Measurements from ENCODE around the gene PABPC1L. TPM values are rescaled to one million over a fixed set of nuclear protein-coding genes. Genes with fewer than 3 reads are reported as not detected.

Gene PABPC1L
- total RNA-seq, 6 experiments from 2014 or later, result 8.7 to 40.2 (median 27.7) TPM

DNA sequence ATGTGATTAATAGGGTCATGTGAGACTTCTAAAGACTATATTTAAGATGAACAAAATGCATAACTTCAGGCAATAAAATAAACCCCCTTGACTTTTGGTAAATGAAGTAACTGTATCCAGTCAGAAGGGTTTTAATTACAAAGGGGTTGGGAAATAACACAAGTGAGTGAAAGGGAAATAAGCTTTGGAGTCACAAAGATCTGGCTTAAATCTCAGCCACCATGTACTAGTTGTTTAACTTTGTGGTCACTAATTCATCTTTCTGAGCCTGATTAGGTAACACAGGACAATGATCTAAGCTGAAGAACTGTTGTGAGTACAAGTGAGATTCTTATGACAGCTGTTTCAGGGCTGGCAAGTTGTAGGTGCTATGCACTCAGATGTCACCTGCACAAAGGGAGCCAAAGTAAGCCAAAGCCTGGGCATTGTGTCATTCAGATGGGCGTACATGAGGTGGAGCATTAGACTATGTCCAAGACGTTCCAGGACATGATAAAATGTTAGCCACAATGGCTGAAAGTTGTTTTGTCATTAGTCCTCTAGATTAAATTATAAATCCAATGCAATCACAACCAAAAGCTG is 36.5 kb downstream of the PABPC1L start:
- Histone ChIP-seq H3K4me3 (no peak overlapping the region), H3K4me1 (peaks cover 0 to 20% (median 6%) of the 10 kb centered on the region in 4 donors), H3K27me3 (no peaks in the 10 kb centered on the region), H3K27ac (peak overlapping the region in 2 of 3 donors; percentile 68 to 83), H3K36me3 (peaks cover 0 to 51% (median 8%) of the 10 kb centered on the region in 4 donors), H3K9me3 (no peaks in the 10 kb centered on the region)
- no peak for TF ChIP-seq POLR2A (IDR thresholded peaks at IDR 0.05)
- TF ChIP-seq, protein P1, sequence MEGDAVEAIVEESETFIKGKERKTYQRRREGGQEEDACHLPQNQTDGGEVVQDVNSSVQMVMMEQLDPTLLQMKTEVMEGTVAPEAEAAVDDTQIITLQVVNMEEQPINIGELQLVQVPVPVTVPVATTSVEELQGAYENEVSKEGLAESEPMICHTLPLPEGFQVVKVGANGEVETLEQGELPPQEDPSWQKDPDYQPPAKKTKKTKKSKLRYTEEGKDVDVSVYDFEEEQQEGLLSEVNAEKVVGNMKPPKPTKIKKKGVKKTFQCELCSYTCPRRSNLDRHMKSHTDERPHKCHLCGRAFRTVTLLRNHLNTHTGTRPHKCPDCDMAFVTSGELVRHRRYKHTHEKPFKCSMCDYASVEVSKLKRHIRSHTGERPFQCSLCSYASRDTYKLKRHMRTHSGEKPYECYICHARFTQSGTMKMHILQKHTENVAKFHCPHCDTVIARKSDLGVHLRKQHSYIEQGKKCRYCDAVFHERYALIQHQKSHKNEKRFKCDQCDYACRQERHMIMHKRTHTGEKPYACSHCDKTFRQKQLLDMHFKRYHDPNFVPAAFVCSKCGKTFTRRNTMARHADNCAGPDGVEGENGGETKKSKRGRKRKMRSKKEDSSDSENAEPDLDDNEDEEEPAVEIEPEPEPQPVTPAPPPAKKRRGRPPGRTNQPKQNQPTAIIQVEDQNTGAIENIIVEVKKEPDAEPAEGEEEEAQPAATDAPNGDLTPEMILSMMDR (IDR thresholded peaks at IDR 0.05), result no peak
- DNase-seq (peak in 1 of 3 donors; percentile 65), ATAC-seq (peak; percentile 45 to 88 (median 70))
- WGBS (ENCODE audit: insufficient coverage, low coverage, low lambda C conversion rate, missing lambda C conversion rate), result 32% methylated on average over 2 of the region's 2 CpGs
- intact Hi-C loops (cut with DNase I), result no loop called here

DNA sequence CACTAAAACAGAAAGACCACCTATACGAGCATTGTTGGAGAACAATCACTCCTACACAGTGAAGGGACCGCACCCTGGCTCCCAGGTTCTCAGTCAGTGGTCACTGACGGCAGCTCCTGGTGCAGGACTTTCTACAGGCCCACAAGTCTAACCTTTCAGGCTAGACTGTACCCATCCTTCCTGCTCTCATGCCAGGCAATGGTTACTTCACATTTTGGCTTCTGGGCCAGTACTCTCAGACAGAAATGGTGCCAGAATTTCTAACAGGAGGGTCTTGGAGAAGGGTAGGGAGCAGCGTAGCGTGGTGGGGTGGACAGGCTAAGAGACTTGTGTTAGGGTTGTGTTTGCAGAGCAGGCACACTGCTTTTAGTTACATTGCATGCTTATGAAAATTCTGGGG is 38.2 kb downstream of the PABPC1L start:
- intact Hi-C loops (cut with DNase I), result no loop called here
- WGBS (ENCODE audit: insufficient coverage, low coverage, low lambda C conversion rate, missing lambda C conversion rate), result 83% methylated on average over 1 of the region's 5 CpGs
- DNase-seq (no peak), ATAC-seq (no peak)
- no peak for TF ChIP-seq POLR2A (IDR thresholded peaks at IDR 0.05)
- TF ChIP-seq, protein P1 (IDR thresholded peaks at IDR 0.05), result no peak
- H3K4me1 ChIP-seq, result peaks cover 0 to 20% (median 6%) of the 10 kb centered on the region in 4 donors
- H3K27ac ChIP-seq, result peak overlapping the region in 1 of 3 donors; percentile 68
- H3K36me3 ChIP-seq, result peaks cover 0 to 41% (median 5%) of the 10 kb centered on the region in 4 donors
- H3K4me3 ChIP-seq, result no peak overlapping the region
- H3K27me3 ChIP-seq, result no peaks in the 10 kb centered on the region
- no peaks in the 10 kb centered on the region for H3K9me3 ChIP-seq

DNA sequence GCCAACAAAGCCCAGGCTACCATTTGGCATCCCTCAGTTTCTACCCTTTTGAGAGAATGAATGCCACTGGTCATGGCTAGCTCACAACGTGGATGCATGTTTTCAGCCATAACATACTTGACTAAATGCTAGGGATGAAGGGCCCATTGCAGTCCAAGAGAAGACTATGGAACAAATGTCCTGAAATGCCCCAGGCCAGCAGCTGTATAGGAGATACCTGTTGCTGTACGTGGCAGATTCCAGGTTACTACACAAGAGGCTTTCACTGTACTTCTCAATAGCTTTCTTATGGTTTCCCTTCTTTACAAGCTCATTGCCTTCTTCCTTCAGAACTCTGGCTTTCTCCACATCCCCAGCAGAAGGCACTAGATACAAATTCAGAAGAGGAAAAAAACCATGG is 38.7 kb downstream of the PABPC1L start:
- Histone ChIP-seq H3K27ac (no peak overlapping the region), H3K4me3 (no peak overlapping the region), H3K4me1 (peaks cover 0 to 20% (median 6%) of the 10 kb centered on the region in 4 donors), H3K36me3 (peaks cover 0 to 37% (median 5%) of the 10 kb centered on the region in 4 donors), H3K27me3 (no peaks in the 10 kb centered on the region), H3K9me3 (no peaks in the 10 kb centered on the region)
- 70% methylated on average over 1 of the region's 2 CpGs for WGBS (ENCODE audit: insufficient coverage, low coverage, low lambda C conversion rate, missing lambda C conversion rate)
- TF ChIP-seq, protein P1 (IDR thresholded peaks at IDR 0.05), result no peak
- ATAC-seq, result no peak
- no peak for DNase-seq
- intact Hi-C loops (cut with DNase I), result no loop called here

DNA sequence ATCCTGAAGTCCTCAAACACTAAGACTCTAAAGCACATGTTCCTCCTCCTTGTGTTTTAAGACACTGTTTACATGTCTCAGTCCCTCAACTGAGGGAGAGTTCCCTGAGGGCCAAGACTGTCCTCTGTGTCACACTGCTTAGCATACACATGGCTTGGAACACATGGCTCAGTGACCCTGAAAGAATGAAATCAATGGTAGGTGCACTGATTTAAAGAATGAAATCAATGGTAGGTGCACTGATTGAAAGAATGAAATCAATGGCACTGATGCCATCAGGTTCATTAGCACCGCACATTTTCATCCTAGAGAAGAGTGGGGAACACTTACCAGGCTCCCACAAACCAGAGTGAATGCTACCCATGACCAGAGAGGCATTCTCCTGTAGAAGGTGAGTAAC is 40.5 kb downstream of the PABPC1L start:
- Histone ChIP-seq H3K27ac (no peak overlapping the region), H3K9me3 (no peaks in the 10 kb centered on the region), H3K27me3 (no peaks in the 10 kb centered on the region), H3K4me3 (no peak overlapping the region), H3K4me1 (peaks cover 0 to 20% (median 6%) of the 10 kb centered on the region in 4 donors), H3K36me3 (peaks cover 0 to 44% (median 11%) of the 10 kb centered on the region in 4 donors)
- DNase-seq (no peak), ATAC-seq (no peak)
- no CpG with 5 or more reads among the region's 1 CpG for WGBS (ENCODE audit: insufficient coverage, low coverage, low lambda C conversion rate, missing lambda C conversion rate)
- no peak for TF ChIP-seq POLR2A (IDR thresholded peaks at IDR 0.05)
- intact Hi-C loops (cut with DNase I), result no loop called here

DNA sequence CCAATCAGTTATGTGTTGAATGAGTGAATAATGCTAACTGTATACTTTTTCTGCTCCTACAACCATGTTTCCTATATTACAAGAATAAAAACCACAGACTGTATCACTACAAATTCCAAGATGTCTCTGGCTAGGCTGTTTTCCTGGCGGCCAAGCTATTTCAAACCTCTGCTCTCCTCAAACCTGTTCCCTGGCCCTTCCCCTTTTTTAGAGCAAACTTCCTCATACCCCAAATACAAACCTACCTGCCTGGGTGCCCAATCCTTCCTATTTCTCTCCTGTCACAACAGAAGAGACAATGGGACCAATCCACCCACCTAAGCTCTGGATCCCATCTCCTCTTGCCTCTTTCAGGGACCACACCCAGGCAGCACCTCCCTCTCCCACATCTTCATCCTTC is 42.9 kb downstream of the PABPC1L start:
- no peaks in the 10 kb centered on the region for H3K9me3 ChIP-seq
- H3K4me3 ChIP-seq, result no peak overlapping the region
- no peaks in the 10 kb centered on the region for H3K27me3 ChIP-seq
- H3K4me1 ChIP-seq, result peaks cover 0 to 2% (median under 1%) of the 10 kb centered on the region in 4 donors
- no peak overlapping the region for H3K27ac ChIP-seq
- H3K36me3 ChIP-seq, result peaks cover 0 to 53% (median 10%) of the 10 kb centered on the region in 4 donors
- ATAC-seq, result no peak
- TF ChIP-seq, protein P1 (IDR thresholded peaks at IDR 0.05), result no peak
- TF ChIP-seq POLR2A (IDR thresholded peaks at IDR 0.05), result no peak
- intact Hi-C loops (cut with DNase I), result no loop called here
- 82% methylated on average over 1 of the region's 1 CpG for WGBS (ENCODE audit: insufficient coverage, low coverage, low lambda C conversion rate, missing lambda C conversion rate)
- DNase-seq, result no peak
